NCI-H82 (cell line): Measurements from ENCODE around the gene EDC3.
"Not testable (repeated sequence)": the region's sequence is repeated elsewhere in the genome, so short reads cannot be mapped to it uniquely, and the experiment has no call there.

Experiments
- DNase-seq: peaks from one replicate; lab custom pipeline; 2025; lab: John Stamatoyannopoulos, UW

The EDC3 gene

GRCh38 chr15:74608786-74609185 is 87.0 kb downstream of the EDC3 start:
- DNase-seq = peak; percentile 30

- no peak for DNase-seq
Observed at GRCh38 chr15:74605795-74606150, 90.1 kb downstream of the EDC3 start.

- DNase-seq = no peak
Observed at GRCh38 chr15:74604983-74605794, 90.6 kb downstream of the EDC3 start.

GRCh38 chr15:74603789-74604705 is 91.8 kb downstream of the EDC3 start:
- no peak for DNase-seq

- DNase-seq = no peak
Observed at GRCh38 chr15:74603026-74603788, 92.6 kb downstream of the EDC3 start.

- no peak for DNase-seq
Observed at GRCh38 chr15:74599156-74599555, 96.7 kb downstream of the EDC3 start.

- peak; percentile 95 for DNase-seq
Observed at GRCh38 chr15:74598126-74598842, 97.5 kb downstream of the EDC3 start.

- DNase-seq = not testable (repeated sequence)
Observed at GRCh38 chr15:74597146-74597705, 98.6 kb downstream of the EDC3 start.

- DNase-seq = not testable (repeated sequence)
Observed at GRCh38 chr15:74596736-74597135, 99.1 kb downstream of the EDC3 start.

- DNase-seq = no peak
Observed at GRCh38 chr15:74595271-74595670, 100.6 kb downstream of the EDC3 start.

GRCh38 chr15:74594455-74594854 is 101.4 kb downstream of the EDC3 start:
- no peak for DNase-seq

GRCh38 chr15:74593122-74593521 is 102.7 kb downstream of the EDC3 start:
- DNase-seq = no peak

GRCh38 chr15:74592222-74592621 is 103.6 kb downstream of the EDC3 start:
- DNase-seq = no peak

- no peak for DNase-seq
Observed at GRCh38 chr15:74589826-74590225, 106.0 kb downstream of the EDC3 start.

GRCh38 chr15:74585857-74586256 is 110.0 kb downstream of the EDC3 start:
- DNase-seq = no peak

GRCh38 chr15:74585191-74585590 is 110.6 kb downstream of the EDC3 start:
- no peak for DNase-seq

GRCh38 chr15:74584779-74585178 is 111.0 kb downstream of the EDC3 start:
- DNase-seq = no peak

- no peak for DNase-seq
Observed at GRCh38 chr15:74584204-74584603, 111.6 kb downstream of the EDC3 start.
